Measurements from ENCODE around the gene NR2C2AP.

GRCh38 chr19:19223636-19224035 is 20.4 kb upstream of the NR2C2AP start:
- TF ChIP-seq CTCF (IDR thresholded peaks at IDR 0.05) (no peak), POLR2A (IDR thresholded peaks at IDR 0.05) (no peak)

Measured in sigmoid colon (tissue), 3 donors.